CD14-positive monocyte (primary cell): ENCODE data around the gene KRTAP4-8. TPM values are rescaled to one million over a fixed set of nuclear protein-coding genes. Genes with fewer than 3 reads are reported as not detected.
"Not testable (repeated sequence)": the region's sequence is repeated elsewhere in the genome, so short reads cannot be mapped to it uniquely, and the experiment has no call there.

Experiments
- DNase-seq, 3 donors: peaks; one replicate each; pipeline ENCODE4 v3.0.0-alpha.2; 2011 to 2022
- H2AFZ ChIP-seq: 2 replicates; pipeline ENCODE4 v1.6.0; 2012; ENCODE audit warnings: mild to moderate bottlenecking, low read depth, low read length, inconsistent platforms; ENCODE audit not compliant: insufficient read depth, poor library complexity, severe bottlenecking
- H3K27ac ChIP-seq, 2 donors: 1 replicate in 1 of 2; 2 replicates in 1 of 2; pipeline ENCODE4 v1.5.1; 2012 to 2013; ENCODE audit warnings: low read length in 2 of 2, control low read depth in 1 of 2, inconsistent platforms in 1 of 2, low read depth in 1 of 2, mild to moderate bottlenecking in 1 of 2
- H3K27me3 ChIP-seq, 2 donors: one replicate each; pipeline versions ENCODE4 v1.6.0 to v1.6.1; 2011 to 2013; ENCODE audit warnings: low read length in 2 of 2; ENCODE audit not compliant: control insufficient read depth in 2 of 2, insufficient read depth in 2 of 2
- H3K36me3 ChIP-seq, 2 donors: replicated peaks in 1 of 2; 1 replicate in 1 of 2; 2 replicates in 1 of 2; pipeline versions ENCODE4 v1.5.1 to v1.6.1; 2012 to 2013; ENCODE audit warnings: low read length in 2 of 2, control low read depth in 1 of 2, inconsistent platforms in 1 of 2, mild to moderate bottlenecking in 1 of 2; ENCODE audit not compliant: insufficient read depth in 2 of 2, control insufficient read depth in 1 of 2
- H3K4me1 ChIP-seq, 2 donors: 1 replicate in 1 of 2; 2 replicates in 1 of 2; pipeline versions ENCODE4 v1.5.1 to v1.6.1; 2012 to 2013; ENCODE audit warnings: low read length in 2 of 2, control low read depth in 1 of 2, inconsistent platforms in 1 of 2, mild to moderate bottlenecking in 1 of 2, moderate library complexity in 1 of 2; ENCODE audit not compliant: insufficient read depth in 2 of 2, control insufficient read depth in 1 of 2
- H3K4me2 ChIP-seq: replicated peaks from 2 replicates; pipeline ENCODE3; 2012; ENCODE audit warnings: low read length, moderate library complexity, mild to moderate bottlenecking; ENCODE audit not compliant: poor library complexity, severe bottlenecking; ENCODE audit errors: extremely low read depth
- H3K4me3 ChIP-seq, 3 experiments: fragments of 200-600 bp in 1 of 3; sonication (generic) in 1 of 3; replicated peaks in 1 of 3; 1 replicate in 2 of 3; 2 replicates in 1 of 3; pipeline ENCODE4 v1.5.1; 2011 to 2013; ENCODE audit warnings: low read length in 3 of 3, mild to moderate bottlenecking in 3 of 3, control low read depth in 2 of 3, low read depth in 2 of 3, inconsistent platforms in 1 of 3, moderate library complexity in 1 of 3
- H3K79me2 ChIP-seq: 2 replicates; pipeline ENCODE4 v1.6.0; 2012; ENCODE audit warnings: mild to moderate bottlenecking, control low read depth, inconsistent platforms, low read length, moderate library complexity; ENCODE audit not compliant: insufficient read depth
- H3K9ac ChIP-seq: 2 replicates; pipeline ENCODE4 v1.6.0; 2017; ENCODE audit warnings: low read length, mild to moderate bottlenecking; ENCODE audit not compliant: insufficient read depth, poor library complexity, severe bottlenecking
- H3K9me3 ChIP-seq, 2 donors: replicated peaks in 1 of 2; 1 replicate in 1 of 2; 2 replicates in 1 of 2; pipeline versions ENCODE4 v1.5.1 to v1.6.1; 2012 to 2013; ENCODE audit warnings: low read length in 2 of 2, control low read depth in 1 of 2; ENCODE audit not compliant: control insufficient read depth in 1 of 2, insufficient read depth in 1 of 2
- H4K20me1 ChIP-seq: 2 replicates; pipeline ENCODE4 v1.6.0; 2012; ENCODE audit warnings: mild to moderate bottlenecking, low read length, control low read depth, moderate library complexity; ENCODE audit not compliant: insufficient read depth
- H3K27ac Mint-ChIP-seq, 7 donors: one replicate each; pipeline ENCODE4 v1.8.0; 2020; ENCODE audit warnings: mild to moderate bottlenecking in 7 of 7, mixed read lengths in 7 of 7, moderate library complexity in 6 of 7, inconsistent platforms in 2 of 7
- H3K27me3 Mint-ChIP-seq, 3 donors: one replicate each; pipeline ENCODE4 v1.8.0; 2021 to 2022; ENCODE audit warnings: low read depth in 3 of 3, mild to moderate bottlenecking in 3 of 3, mixed read lengths in 3 of 3, moderate library complexity in 3 of 3, inconsistent platforms in 1 of 3
- H3K36me3 Mint-ChIP-seq, 2 donors: one replicate each; pipeline ENCODE4 v1.8.0; 2020; ENCODE audit warnings: mixed read lengths in 2 of 2, inconsistent platforms in 1 of 2, mild to moderate bottlenecking in 1 of 2
- H3K4me1 Mint-ChIP-seq: one replicate; pipeline ENCODE4 v1.8.0; 2020; ENCODE audit warnings: mild to moderate bottlenecking, mixed read lengths
- H3K4me3 Mint-ChIP-seq, 2 donors: one replicate each; pipeline ENCODE4 v1.8.0; 2020; ENCODE audit warnings: mild to moderate bottlenecking in 2 of 2, mixed read lengths in 2 of 2, moderate library complexity in 1 of 2
- H3K9me3 Mint-ChIP-seq, 7 donors: one replicate each; pipeline ENCODE4 v1.8.0; 2020 to 2022; ENCODE audit warnings: mixed read lengths in 7 of 7, mild to moderate bottlenecking in 6 of 7, moderate library complexity in 6 of 7, inconsistent platforms in 2 of 7
- CTCF ChIP-seq: fragments of 200-600 bp; IDR thresholded peaks from one replicate; pipeline ENCODE4 v1.8.0; 2022; ENCODE audit warnings: antibody characterized with exemption, mild to moderate bottlenecking
- WGBS: methylation state at CpG from one replicate; pipeline ENCODE4 v1.1.5; 2013; ENCODE audit warnings: missing lambda C conversion rate; ENCODE audit not compliant: insufficient coverage; 5-methylcytosine and 5-hydroxymethylcytosine counted together
- intact Hi-C, 2 donors: fragments of 100-400 bp; cut with micrococcal nuclease; formaldehyde crosslinking; loops; one replicate each; pipeline versions ENCODE4 v1.15.0 to v1.15.1; 2023
- polyA plus RNA-seq, 3 donors: library from polyadenylated mRNA; depleted of rRNA in 1 of 3; unstranded in 2 of 3; stranded (reverse) in 1 of 3; fragments of 300-500 nt in 2 of 3; fragments of >200 nt in 1 of 3; fragmentation: Illumina TruSeq in 2 of 3; gene quantifications; 1 replicate in 2 of 3; 2 replicates in 1 of 3; pipeline ENCODE4 v1.2.3, GENCODE V29; 2012 to 2021

KRTAP4-8 gene
- polyA plus RNA-seq, 3 donors: not detected

DNA sequence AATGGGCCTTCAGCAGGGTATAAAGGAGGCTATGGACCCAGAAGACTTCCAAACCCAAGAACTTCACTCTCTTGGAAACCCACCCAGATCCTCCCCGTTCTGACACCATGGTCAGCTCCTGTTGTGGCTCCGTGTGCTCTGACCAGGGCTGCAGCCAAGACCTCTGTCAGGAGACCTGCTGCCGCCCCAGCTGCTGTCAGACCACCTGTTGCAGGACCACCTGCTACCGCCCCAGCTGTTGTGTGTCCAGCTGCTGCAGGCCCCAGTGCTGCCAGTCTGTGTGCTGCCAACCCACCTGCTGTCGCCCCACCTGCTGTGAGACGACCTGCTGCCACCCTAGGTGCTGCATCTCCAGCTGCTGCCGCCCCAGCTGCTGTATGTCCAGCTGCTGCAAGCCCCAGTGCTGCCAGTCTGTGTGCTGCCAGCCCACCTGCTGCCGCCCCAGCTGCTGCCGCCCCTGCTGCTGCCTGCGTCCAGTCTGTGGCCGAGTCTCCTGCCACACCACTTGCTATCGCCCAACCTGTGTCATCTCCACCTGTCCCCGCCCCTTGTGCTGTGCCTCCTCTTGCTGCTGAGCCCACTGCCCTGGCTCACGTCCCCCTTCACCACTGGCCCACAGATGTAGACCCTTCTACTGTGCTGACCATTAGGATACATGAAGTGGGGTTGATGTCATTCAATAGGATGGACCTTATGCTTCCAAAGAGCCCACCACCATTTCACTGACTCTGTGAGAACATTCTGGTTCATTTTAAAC is 13.7 kb downstream of the KRTAP4-8 start, which contains the start of gene KRTAP4-7:
Gene KRTAP4-7 (plus strand): TSS at position 51 of the 757 bp plus-strand sequence. CDS start 57 bp downstream, at position 108.
- H3K79me2 ChIP-seq, H3K9me3 ChIP-seq, H3K27me3 ChIP-seq, H3K4me3 Mint-ChIP-seq, H3K4me2 ChIP-seq, H3K27ac ChIP-seq, H3K4me3 ChIP-seq, H3K9ac ChIP-seq, H4K20me1 ChIP-seq, H3K36me3 ChIP-seq, H3K4me1 Mint-ChIP-seq, intact Hi-C loops, H3K4me1 ChIP-seq, H3K36me3 Mint-ChIP-seq, H3K27ac Mint-ChIP-seq, DNase-seq, H3K27me3 Mint-ChIP-seq, H3K9me3 Mint-ChIP-seq, H2AFZ ChIP-seq: not testable (repeated sequence)
- 90% methylated on average over 9 of the region's 14 CpGs for WGBS

GRCh38 chr17:41083427-41083826 is 14.5 kb downstream of the KRTAP4-8 start:
- H3K4me3 Mint-ChIP-seq, H3K36me3 ChIP-seq, H3K4me1 Mint-ChIP-seq, intact Hi-C loops, H3K9me3 ChIP-seq, H3K9me3 Mint-ChIP-seq, H3K27me3 ChIP-seq, H3K79me2 ChIP-seq, H3K4me2 ChIP-seq, H2AFZ ChIP-seq, H3K36me3 Mint-ChIP-seq, H3K27ac ChIP-seq, H4K20me1 ChIP-seq, DNase-seq, H3K4me3 ChIP-seq, H3K4me1 ChIP-seq, H3K27me3 Mint-ChIP-seq, H3K27ac Mint-ChIP-seq, H3K9ac ChIP-seq: not testable (repeated sequence)
- WGBS: no CpG with 5 or more reads among the region's 2 CpGs

DNA sequence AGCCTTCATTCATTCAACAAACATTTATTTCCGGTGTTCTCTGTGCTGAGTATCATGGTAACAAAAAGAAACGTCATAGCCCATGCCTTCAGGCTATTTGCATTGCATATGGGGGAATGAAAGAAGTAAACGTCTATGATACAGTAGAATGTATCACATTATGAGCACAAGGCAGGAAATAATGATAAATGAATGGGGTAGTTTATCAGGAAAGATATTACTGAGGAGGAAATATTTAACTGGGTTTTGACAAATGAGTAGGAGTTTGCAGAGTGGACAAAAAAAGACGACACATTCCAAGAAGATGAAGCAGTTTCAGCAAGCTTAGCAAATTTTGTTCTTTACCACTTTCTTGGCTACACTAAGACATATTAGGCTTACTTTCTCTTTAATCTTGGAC is 15.3 kb downstream of the KRTAP4-8 start:
- H3K27me3 ChIP-seq: no peaks in the 10 kb centered on the region
- no peak overlapping the region for H3K27ac Mint-ChIP-seq
- no peaks in the 10 kb centered on the region for H3K79me2 ChIP-seq
- H3K4me1 ChIP-seq: no peaks in the 10 kb centered on the region
- H3K4me2 ChIP-seq: no peak overlapping the region
- peaks cover 0 to 5% (median 0%) of the 10 kb centered on the region in 7 donors for H3K9me3 Mint-ChIP-seq
- no peaks in the 10 kb centered on the region for H3K36me3 ChIP-seq
- TF ChIP-seq CTCF: no peak
- intact Hi-C loops: no loop called here
- H3K36me3 Mint-ChIP-seq: no peaks in the 10 kb centered on the region
- H3K9ac ChIP-seq: no peak overlapping the region
- H3K27ac ChIP-seq: no peak overlapping the region
- H4K20me1 ChIP-seq: no peaks in the 10 kb centered on the region
- peaks cover 0 to 2% (median under 1%) of the 10 kb centered on the region in 3 donors for H3K27me3 Mint-ChIP-seq
- H3K4me3 Mint-ChIP-seq: no peak overlapping the region
- WGBS: 95% methylated on average over 2 of the region's 4 CpGs
- H3K9me3 ChIP-seq: no peaks in the 10 kb centered on the region
- no peaks in the 10 kb centered on the region for H3K4me1 Mint-ChIP-seq
- no peak for DNase-seq
- H2AFZ ChIP-seq: no peak overlapping the region
- no peak overlapping the region for H3K4me3 ChIP-seq
